ENCODE measurements around the gene DIPK2B.

Gene DIPK2B

GRCh38 chrX:45154462-45154861 lies 46.2 kb downstream of the DIPK2B start:
- no peak for DNase-seq

DNA sequence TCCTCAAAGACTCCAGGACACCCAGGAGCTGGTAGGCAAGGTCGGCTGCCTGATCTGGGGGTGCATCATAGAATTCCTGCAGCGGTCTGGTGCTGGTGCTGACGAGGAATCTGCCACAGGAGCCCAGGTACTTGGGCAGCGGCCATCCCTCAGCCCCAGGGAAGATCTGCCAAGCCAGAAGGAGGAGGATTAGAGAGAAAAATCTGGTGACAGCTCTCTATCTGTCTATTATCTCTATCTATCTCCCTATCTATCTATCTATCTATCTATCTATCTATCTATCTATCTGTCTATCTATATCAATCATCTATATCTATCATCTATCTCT lies 46.7 kb downstream of the DIPK2B start:
- DNase-seq, result no peak

Measured in GOT3 (cell line).